Putamen (tissue), 1 donor: ENCODE data around the gene MRGPRG.

Experiments used
- DNase-seq: peaks from one replicate; pipeline ENCODE4 v3.0.0-alpha.2; 2016; ENCODE audit warnings: low spot score

Gene MRGPRG

DNA sequence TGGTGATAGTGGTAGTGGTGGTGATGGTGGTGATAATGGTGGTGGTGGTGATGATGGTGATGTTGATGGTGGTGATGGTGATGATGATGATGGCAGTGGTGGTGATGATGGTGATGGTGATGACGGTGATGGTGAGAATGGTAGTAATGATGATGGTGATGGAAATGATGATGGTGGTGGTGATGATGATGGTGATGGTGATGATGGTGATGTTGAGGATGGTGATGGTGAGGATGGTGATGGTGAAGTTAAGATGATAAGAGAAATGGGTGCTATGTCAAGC lies 11.8 kb downstream of the MRGPRG start:
- DNase-seq = no peak

DNA sequence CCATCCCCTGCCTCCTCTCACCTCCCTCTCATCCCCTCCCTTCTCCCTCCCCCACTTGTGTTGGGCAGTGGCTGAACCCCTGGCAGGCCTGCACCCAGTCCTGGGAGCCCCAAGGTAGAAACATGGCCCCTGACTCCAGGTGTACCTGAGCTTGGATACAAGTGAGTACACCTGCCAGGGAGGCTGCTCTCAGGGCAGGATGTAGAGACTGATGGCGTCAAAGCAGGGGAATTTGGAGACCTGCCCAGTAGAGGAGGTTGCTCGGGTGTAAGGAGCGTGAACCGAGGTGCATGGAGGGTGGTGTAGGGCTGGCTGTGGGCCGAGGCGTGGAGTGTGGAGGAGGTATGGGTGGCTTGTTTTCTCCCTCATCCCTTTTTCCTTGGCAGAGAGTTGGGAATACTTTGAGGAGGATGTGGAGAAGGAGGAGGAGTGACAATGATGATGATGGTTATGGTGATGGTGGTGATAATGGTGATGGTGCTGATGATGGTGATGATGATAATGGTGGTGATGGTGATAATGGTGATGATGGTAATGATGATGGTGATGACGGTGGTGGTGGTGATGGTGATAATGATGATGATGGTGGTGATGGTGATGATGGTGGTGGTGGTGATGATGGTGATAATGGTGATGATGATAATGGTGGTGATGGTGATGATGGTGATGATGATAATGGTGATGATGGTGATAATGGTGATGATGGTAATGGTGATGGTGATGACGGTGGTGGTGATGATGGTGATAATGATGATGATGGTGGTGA lies 12.3 kb downstream of the MRGPRG start:
- DNase-seq = no peak

DNA sequence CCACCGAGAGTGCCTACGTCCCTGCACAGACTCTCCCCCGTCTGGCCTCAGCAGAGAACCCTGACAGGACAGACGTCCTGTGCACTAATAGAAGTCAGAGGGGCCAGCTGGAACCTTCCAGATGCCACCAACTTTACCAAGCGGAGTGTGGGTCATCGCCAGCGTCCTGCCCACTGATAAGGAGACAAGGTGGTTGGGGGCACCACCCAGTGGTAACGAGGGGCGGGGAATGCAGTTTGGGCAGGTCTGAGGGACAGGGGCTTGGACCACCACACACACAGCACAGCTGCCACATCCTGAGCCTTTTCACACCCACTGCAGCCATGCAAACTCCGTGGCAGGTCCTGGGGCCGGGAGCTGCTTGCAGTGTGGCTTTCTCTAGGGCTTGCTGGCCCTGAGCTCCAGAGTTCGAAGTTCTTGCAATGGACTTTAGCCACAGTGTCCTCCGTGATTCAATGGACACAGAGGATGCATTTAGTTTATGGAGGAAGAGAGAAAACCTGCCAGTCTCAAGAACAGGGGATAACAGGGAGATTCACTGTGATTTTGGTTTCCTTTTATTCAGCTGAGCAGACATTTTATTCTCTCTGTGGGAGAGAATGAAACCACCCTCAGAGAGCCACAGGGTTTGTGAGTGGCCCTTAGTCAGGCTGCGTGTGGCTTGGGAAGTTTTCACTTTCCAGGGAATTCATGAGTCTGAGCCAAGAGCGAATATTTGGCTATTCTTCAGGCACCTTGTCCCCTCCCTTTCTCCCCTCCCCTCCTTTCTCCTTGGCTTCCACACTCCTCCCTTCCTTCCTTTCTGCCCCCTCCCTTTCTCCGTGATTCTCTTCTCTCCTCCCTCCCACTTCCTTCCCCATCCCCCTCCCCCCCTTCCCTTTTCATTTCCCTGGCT lies 13.1 kb downstream of the MRGPRG start:
- DNase-seq = no peak

DNA sequence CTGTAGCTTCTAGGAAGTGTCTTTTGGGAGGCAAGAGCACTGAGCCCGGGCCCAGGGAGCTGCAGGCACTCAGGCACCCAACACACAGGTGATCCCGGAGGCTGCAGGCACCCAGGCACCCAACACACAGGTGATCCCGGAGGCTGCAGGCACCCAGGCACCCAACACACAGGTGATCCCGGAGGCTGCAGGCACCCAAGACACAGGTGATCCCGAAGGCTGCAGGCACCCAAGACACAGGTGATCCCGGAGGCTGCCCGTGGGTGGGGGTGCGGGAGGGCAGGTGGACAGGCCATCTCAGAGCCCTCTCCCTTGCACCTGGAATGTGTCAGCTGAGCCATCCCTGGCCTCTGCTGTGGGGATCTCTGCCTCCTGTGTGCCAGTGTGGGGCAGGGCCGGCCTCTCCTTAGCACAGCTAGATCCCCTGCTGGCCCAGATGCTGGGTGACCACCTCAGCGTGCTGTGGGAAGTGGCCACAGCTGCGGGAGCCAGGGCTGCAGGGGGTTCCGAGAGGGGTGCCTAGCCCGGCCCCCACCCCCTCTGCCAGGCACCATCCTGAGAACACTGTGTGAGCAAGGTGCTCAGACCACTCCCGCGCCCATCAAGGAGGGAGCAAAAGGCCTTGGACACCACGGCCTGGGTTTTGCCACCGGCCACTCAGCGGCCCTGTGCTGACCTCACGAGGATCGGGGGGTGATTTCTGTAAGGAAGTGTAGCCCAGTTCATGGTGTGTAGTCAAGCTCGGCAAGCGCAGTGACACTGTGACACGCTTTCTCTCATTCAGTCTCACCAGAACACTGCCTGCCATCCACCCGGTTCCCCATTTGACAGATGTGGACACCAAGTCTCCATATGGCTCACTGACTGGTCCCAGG lies 14.2 kb downstream of the MRGPRG start:
- no peak for DNase-seq

DNA sequence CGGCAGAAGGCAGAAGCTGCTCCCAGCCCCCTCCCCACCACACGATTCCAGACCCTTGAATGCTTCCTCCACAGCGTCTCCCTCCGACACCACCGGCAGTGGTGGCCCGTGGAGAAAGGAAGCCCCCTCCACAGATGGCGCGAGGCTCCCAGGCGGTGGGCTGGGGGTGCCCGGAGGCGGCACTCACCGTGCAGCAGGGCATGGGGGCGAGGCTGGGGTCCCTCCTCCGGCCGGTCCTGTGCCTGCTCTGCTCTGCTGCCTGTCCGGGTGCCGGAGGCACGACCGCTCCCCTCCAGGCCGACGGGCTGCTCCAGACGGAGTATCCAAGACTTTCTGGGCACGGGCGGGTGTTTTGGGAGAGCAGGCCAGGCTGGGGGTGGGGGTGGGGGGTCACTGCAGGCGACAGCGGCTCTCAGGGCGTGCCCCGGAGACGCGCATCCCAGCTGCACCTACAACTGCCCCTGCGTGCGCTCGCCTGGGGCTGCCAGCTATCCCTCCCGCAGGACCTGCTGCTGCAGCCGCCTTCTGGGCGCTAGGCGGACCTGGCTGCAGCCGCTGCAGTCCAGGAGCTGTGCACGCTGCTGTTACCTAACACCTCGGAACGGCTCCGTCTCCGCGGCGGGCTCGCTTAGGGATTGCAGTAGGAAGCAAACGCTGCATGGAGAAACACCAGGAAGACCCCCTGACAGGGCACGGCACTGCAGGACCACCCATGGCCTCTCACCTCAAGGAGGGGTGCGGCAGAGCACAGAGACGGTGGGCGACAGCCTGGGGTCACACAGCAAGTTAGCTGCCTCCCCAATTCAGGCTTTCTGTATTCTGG lies 15.2 kb downstream of the MRGPRG start:
- DNase-seq = no peak

DNA sequence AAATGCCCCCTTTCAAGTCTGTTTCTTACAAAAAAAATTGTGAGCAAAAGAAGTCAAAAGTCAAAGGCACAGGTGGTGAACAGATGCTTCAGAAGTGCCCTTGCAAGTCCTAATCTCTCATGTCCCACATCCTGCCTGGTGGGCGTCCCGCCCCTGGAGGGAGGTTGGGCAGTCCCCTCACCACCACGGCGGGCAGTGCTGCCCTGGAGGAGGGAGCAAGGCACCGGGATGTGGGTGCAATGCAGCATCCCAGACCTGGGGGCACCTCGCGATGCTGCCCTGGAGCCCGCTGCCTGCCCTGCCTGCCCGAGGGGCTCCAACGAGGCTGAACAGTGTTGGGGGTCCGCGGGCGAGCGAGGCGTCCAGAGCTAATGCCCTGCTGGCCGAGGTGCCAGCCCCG lies 15.9 kb downstream of the MRGPRG start:
- no peak for DNase-seq

DNA sequence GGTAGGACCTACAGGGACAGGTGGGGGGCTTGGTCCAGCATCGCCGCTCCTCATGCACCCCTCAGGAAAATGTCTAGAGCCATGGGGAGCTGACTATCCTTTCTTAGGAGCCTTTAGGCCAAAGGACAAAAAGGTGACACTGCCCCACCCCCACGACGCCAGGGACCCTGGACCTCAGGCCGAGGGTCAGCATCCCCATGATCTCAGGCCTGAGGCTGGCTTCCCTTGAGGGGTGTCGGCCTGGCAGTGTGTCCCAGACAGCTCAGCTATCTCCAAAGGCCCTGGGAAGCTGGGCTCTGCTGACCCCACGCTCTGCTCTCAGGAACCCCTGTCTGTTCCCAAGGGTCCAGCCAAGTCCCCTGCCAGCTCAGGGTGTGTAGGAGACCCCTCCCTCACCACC lies 16.3 kb downstream of the MRGPRG start:
- no peak for DNase-seq

DNA sequence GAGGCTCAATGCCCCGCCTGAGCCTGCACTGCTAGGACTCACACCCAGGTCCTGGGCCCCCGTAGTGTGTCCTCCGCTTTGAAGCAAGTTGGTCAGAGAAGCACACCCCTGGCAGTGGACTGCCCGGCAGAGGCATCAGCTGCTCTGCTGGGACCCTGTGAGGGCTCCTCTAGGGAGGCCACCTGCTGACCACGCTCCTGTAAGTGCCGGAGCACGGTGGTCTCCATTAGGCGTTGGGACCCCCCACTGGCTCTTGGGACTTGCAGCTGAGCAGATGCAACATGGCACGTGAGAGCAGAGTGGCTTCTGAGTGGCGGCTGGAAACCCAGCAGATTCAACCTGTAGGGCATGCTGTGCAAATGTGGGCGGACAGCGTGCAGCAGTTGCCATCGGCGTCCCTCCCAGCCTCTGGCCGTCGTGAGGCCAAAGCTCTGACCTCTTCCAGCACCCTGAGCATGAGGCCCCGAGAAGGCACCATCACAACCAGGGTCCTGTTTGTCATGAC lies 16.9 kb downstream of the MRGPRG start:
- DNase-seq = no peak

DNA sequence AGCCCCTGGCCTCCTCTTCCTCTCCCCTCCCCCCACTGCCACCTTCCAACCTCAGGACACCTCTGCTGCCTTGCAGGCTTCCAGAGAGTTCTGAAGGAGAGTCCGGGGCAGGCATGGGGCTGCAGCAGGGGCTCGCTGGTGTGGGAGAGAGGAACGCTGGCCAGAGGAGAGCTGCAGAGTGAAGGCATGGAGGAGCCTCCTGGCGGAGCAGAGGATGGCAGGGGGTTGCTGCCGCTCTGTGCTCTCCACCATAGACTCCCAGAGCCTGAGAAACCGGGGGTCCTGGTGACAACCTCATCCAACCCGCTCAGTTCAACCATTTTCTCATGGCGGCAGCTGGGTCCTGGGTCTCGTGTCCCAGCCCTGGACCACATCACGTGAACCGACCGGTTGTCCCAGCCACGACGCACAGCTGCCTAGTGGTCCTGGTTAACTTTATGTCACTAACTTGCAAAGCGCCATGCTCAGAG lies 17.5 kb downstream of the MRGPRG start:
- no peak for DNase-seq

DNA sequence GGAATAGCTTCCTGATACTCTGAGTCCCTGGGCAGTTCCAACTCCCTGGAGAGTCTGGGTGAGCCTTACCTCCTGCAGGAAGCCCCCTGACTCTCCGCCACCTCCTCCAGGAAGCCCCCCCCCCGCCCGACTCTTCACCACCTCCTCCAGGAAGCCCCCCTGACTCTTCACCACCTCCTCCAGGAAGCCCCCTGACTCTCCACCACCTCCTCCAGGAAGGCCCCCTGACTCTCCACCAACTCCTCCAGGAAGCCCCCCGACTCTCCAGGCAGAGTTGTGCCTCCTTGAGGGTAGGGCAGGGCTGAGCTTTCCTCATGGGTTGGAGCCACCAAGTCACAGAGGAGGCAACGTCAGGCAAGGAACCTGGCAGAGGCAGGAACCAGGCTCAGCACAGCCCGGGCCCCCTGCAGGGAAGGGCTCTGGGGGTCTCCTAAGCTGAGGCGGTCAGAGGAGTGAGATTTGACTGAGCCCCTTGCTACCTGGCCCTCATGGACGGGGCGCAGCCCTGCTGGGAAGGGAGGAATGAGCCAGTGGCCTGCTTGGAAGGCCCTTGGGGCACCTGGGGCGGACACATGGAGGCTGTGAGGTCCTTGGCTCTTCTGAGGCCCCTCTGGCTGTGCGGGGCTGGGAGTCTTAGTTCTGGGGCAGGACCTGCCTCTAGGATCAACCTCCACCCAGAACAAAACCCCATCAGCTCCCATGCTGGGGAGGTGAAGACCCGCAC lies 18.1 kb downstream of the MRGPRG start:
- no peak for DNase-seq

DNA sequence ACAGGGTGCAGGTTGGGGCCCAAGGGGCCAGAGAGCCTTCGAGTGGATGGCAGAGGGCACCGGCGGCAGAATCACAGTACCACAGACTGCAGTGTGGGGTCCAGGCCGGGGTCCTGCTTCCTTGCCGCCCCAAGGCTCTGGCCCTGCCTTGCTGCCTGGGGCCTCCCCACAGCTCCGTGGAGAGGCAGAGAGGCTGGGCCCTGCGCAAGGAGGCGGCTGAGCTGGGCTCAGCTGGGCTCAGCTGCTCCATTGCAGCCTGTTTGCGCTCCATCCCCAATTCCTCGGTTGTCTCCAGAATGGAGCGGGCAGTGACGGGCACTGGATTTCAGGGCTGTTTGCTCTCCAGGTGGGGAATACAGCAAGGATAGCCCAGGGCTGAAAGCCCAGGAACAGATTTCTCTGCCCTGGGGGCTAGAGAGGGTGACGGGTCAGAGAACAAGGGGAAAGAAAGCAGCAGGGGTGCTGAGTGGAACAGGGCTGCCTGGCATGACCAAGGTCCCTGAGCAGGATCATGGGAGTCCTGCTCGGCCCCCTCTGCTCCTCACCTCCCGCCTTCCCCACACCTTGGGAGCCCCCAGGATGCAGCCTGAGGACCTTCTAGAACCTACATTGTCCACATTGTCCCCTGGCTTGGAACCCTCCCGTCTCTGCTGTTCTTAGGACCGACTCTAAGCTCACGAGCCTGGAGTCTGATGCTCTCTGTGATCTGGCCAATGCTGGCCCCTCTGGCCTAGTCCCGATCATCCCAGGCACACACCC lies 18.9 kb downstream of the MRGPRG start:
- DNase-seq = no peak

DNA sequence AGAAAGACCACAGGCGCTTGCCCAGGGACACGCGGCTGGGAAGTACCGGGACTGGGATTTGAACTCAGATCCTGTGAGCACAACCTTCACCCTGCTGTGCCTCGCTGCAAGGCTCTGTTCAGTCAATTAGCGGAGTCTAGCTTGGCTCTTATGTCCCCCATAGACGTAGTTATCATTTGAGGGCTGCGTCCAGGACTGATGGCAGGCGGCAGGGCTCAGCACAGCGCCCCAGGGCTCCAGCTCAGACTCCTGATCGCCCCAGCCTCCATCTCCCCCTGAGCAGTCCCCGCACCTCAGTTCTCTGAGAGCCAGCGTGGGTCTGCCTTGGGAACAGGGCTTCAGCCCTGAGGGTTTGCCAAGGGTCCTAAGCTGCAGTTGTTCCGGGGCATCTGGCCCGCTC lies 19.8 kb downstream of the MRGPRG start:
- DNase-seq = no peak

DNA sequence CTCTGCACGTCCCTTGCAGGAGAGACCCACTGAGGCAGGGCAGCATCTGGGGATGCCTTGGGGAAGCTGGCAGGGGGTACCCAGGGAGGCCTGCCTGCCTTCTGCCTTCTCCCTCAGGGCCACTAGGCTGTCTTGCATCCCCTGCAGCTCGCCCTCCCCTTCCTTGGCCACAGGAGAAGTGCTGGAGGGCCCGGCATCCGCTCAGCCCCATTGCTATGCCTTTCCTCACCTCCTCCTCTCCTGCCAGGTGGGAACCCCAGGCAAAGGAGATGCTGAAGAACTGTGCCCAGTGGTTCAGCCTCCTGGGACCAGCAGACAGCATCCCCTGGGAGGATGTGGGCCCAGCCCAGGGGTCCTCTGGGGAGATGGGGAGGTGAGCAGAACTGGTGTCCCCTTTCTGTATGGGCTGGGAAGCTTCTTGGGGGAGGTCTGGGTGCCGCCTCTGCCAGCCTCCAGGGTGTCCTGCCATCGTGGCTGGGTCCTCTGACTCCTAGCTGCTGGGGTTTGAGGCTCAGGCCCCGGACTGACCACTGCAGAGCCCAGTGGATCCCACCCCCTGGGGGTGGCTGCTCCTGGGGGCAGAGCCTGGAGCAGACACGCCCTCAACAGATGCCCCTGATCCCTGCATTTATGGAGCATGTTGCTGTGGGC lies 20.6 kb downstream of the MRGPRG start:
- no peak for DNase-seq

DNA sequence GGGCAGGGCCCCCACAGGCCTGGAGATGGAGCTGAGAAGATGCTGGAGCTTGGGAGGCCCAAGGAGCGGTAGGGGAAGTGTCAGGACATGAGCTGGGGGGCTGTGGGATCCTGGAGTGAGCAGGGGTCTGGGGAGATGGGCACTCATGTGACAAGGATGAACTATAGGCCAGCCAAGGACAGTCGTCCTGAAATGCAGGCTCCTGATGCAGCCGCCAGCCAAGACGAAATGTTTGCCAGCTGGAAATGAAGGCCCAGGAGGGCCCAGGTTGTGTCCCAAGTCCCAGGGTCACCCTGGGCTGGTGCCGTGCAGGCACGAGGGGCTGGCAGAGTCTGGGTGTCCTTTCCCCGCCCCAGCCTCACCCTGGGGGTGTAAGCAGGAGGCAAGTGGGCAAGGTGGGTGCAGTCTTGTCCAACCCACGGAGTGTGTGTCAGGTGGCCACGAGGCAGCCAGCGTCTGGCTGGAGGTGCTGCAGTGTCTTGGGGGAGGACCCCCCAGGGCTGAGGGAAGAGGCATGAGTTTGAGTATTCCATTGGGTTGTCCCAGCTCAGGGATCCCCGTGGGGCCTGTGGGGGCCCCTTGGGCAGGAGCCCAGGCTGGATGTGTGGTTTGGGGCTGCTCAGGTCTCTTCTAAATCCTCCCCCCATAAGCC lies 21.4 kb downstream of the MRGPRG start:
- no peak for DNase-seq

DNA sequence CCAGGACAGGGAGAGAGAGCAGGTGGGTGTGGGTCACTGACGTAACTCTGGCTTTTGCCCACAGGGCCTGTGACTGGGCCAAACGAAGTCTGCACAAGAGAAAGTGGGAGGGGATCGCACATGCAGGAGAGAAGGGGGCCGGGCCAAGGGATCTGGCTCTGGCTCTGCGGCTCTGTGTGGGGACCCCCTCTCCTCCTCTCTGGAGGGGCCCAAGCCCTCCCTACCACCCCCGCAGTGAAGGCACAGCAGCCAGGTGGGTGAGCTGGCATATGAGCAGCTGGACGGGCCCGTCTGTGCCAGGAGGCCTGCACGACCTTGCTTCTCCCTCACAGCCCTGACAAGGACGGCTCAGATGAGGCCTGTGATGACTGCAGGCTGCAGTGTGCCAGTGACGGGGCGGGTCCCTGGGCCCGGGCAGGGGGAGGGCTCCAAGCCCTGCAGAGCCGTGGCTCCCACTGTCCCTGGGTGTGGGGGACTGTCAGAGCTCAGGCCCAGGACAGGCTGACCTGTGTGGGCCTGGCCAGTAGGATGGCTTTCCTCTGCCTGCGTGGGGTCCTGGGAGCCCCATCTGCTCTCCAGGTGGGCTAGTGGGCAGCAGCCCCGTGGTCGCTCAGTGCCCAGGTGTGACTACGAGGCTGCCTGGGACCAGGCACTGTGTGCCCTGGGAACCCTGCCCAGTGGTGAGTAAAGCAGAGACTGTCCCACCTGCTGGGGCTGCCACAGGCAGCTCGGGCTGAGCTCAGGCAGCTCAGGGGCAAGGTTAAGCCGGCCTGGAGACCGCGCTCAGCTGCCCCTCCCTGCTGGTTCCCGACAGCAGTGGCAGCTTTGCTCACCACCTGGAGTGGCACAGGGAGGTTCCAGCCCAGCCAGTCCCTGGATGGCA lies 22.2 kb downstream of the MRGPRG start:
- DNase-seq = no peak

DNA sequence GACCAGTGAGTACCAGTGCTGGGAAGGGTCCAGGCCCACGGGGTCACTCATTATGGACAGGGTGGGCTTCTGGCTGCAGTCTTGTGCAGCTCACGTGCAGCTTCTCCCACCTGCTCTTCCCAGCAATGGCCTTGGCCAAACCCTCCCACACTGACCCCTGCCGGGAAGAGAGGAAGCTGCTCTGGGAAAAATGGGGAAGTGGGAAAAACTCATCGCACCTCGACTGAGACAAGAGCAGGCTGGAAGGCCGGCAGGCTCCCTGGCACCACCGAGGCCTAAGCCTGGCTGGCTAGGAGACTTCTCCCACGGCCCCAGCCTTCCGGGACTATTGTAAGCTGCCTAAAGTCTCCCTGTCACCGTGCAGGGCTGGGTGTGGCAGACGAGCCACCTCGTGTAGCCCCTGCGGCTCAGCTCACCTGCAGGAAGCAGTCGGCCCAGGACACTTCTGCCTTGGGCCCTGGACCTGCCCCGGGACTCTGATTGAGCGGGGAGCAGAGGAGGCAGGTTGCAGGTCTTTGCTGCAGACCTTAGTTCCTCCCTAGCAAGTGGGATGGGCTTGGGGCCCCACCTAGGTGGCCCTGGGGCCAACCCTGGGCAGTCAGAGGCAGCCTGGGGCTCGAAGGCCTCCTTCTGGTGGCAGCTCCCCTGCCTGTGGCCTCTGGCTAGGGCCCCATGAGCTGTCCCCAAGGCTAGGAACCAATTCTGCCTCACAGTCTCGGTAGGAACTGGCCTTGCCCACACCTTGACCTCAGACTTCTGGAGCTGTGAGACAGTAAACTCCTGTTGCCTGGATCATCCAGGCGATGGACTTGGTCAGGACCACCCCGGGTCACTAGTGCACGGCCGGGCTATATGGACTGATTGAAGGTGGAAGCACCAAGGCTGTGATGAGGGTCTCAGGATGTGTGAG lies 23.1 kb downstream of the MRGPRG start:
- DNase-seq = no peak
